RWPE2 (cell line): ENCODE results near the gene CAMK1G.

ENCODE experiments used
- ATAC-seq: fragments of 200-7000 bp; cut with Tn5 transposase; 3 replicates; pipeline ENCODE4 v1.9.1; 2021; ENCODE audit warnings: low read depth
- DNase-seq: peaks from one replicate; pipeline ENCODE4 v3.0.0-alpha.2; 2020; ENCODE audit warnings: low spot score
- H3K27ac ChIP-seq: fragments of 450-650 bp; 2 replicates; pipeline ENCODE4 v1.5.1; 2017; ENCODE audit warnings: mild to moderate bottlenecking; ENCODE audit not compliant: poor library complexity, severe bottlenecking
- H3K27me3 ChIP-seq: fragments of 250-450 bp; sonication (Bioruptor Pico); 2 replicates; pipeline ENCODE4 v1.5.1; 2021; ENCODE audit warnings: mild to moderate bottlenecking, moderate library complexity; ENCODE audit not compliant: insufficient read depth, poor library complexity, severe bottlenecking
- H3K36me3 ChIP-seq: fragments of 250-450 bp; sonication (Bioruptor Pico); 2 replicates; pipeline ENCODE4 v1.5.1; 2020; ENCODE audit warnings: low read depth, mild to moderate bottlenecking, moderate library complexity
- H3K4me1 ChIP-seq: fragments of 250-450 bp; sonication (Bioruptor Pico); 2 replicates; pipeline ENCODE4 v1.5.1; 2021; ENCODE audit warnings: mild to moderate bottlenecking, moderate library complexity; ENCODE audit not compliant: insufficient read depth, poor library complexity, severe bottlenecking
- H3K4me3 ChIP-seq: fragments of 250-450 bp; sonication (Bioruptor Pico); 2 replicates; pipeline ENCODE4 v1.5.1; 2021; ENCODE audit warnings: mild to moderate bottlenecking, moderate library complexity; ENCODE audit not compliant: severe bottlenecking
- H3K9me3 ChIP-seq: fragments of 250-450 bp; sonication (Bioruptor Pico); 2 replicates; pipeline ENCODE4 v1.5.1; 2021; ENCODE audit warnings: mild to moderate bottlenecking, moderate library complexity; ENCODE audit not compliant: severe bottlenecking
- CTCF ChIP-seq: fragments of 450-650 bp; IDR thresholded peaks from one replicate; pipeline ENCODE4 v1.5.1; 2017; ENCODE audit warnings: mild to moderate bottlenecking, moderate library complexity; ENCODE audit not compliant: poor library complexity, severe bottlenecking

The CAMK1G gene

GRCh38 chr1:209635850-209636249 lies 52.3 kb downstream of the CAMK1G start:
- Histone ChIP-seq H3K27me3 (no peaks in the 10 kb centered on the region), H3K27ac (no peak overlapping the region), H3K4me1 (no peaks in the 10 kb centered on the region), H3K9me3 (no peaks in the 10 kb centered on the region), H3K4me3 (no peak overlapping the region), H3K36me3 (peaks cover 93% of the 10 kb centered on the region)
- TF ChIP-seq CTCF: no peak
- ATAC-seq (no peak), DNase-seq (no peak)

- no peak for TF ChIP-seq CTCF
These were observed 58.3 kb downstream of the CAMK1G start for GRCh38 chr1:209641832-209642172.

GRCh38 chr1:209642816-209643215 lies 59.3 kb downstream of the CAMK1G start:
- peak overlapping the region; percentile 94 for H3K27ac ChIP-seq
- no peak for ATAC-seq

More at GRCh38 chr1:209641832-209642172, 58.3 kb downstream of the CAMK1G start:
- peaks cover 88% of the 10 kb centered on the region for H3K36me3 ChIP-seq
- H3K27me3 ChIP-seq: no peaks in the 10 kb centered on the region
- H3K27ac ChIP-seq: peak overlapping the region; percentile 94
- no peak for ATAC-seq
- no peaks in the 10 kb centered on the region for H3K9me3 ChIP-seq
- no peak for DNase-seq
- H3K4me1 ChIP-seq: peaks cover 13% of the 10 kb centered on the region
- no peak overlapping the region for H3K4me3 ChIP-seq

GRCh38 chr1:209643285-209644020 lies 59.9 kb downstream of the CAMK1G start:
- Histone ChIP-seq H3K4me1 (peaks cover 30% of the 10 kb centered on the region), H3K9me3 (no peaks in the 10 kb centered on the region), H3K27me3 (no peaks in the 10 kb centered on the region), H3K27ac (peak overlapping the region; percentile 94), H3K36me3 (peaks cover 88% of the 10 kb centered on the region), H3K4me3 (no peak overlapping the region)
- DNase-seq: no peak
- ATAC-seq: no peak
- no peak for TF ChIP-seq CTCF

More at GRCh38 chr1:209642816-209643215, 59.3 kb downstream of the CAMK1G start:
- peaks cover 23% of the 10 kb centered on the region for H3K4me1 ChIP-seq
- TF ChIP-seq CTCF: no peak
- no peak overlapping the region for H3K4me3 ChIP-seq
- DNase-seq: no peak
- H3K27me3 ChIP-seq: no peaks in the 10 kb centered on the region
- H3K36me3 ChIP-seq: peaks cover 88% of the 10 kb centered on the region
- H3K9me3 ChIP-seq: no peaks in the 10 kb centered on the region
